A549 (cell line): Measurements from ENCODE around the gene NAALADL1. TPM values are rescaled to one million over a fixed set of nuclear protein-coding genes. Genes with fewer than 3 reads are reported as not detected.

Experiments used
- ATAC-seq, 2 experiments: fragments of 200-7000 bp in 1 of 2; fragments of >200 bp in 1 of 2; cut with Nextera tagmentation in 1 of 2; cut with Tn5 transposase in 1 of 2; 3 replicates each; pipeline versions ENCODE4 v1.8.0 to v1.9.1; 2018 to 2020; ENCODE audit warnings: mild to moderate bottlenecking in 1 of 2, moderate library complexity in 1 of 2
- CTCF ChIA-PET: fragments of 300-600 bp; sonication (Branson Sonifier 250); formaldehyde crosslinking; extraction: SDS; loops from one replicate; lab custom pipeline; 2021; ENCODE audit warnings: antibody characterized with exemption, inconsistent platforms; lab: Yijun Ruan, JAX
- POLR2A ChIA-PET: fragments of 350-600 bp; formaldehyde crosslinking; extraction: SDS; loops from one replicate; lab custom pipeline; 2021; ENCODE audit warnings: antibody characterized with exemption, inconsistent platforms; lab: Yijun Ruan, JAX
- DNase-seq, 2 experiments: peaks; one replicate each; pipeline versions ENCODE4 v3.0.0 to v3.0.0-alpha.2; 2011 to 2016; ENCODE audit warnings: low read depth in 1 of 2, low spot score in 1 of 2
- FAIRE-seq: peaks from 2 replicates; lab custom pipeline; 2011; peaks lifted over from hg19 to GRCh38; lab: Jason Lieb, UNC
- H3K27ac ChIP-seq, 2 experiments: fragments of >200 bp; sonication (Bioruptor Twin); formaldehyde crosslinking; 3 replicates each; pipeline ENCODE4 v1.5.1; 2016 to 2017
- H3K4me1 ChIP-seq: fragments of >200 bp; sonication (Bioruptor Twin); formaldehyde crosslinking; 3 replicates; pipeline ENCODE4 v1.6.1; 2016
- H3K4me2 ChIP-seq: fragments of >200 bp; sonication (Bioruptor Twin); formaldehyde crosslinking; 3 replicates; pipeline ENCODE4 v1.6.1; 2016
- H3K4me3 ChIP-seq: fragments of >200 bp; sonication (Bioruptor Twin); formaldehyde crosslinking; 3 replicates; pipeline ENCODE4 v1.5.1; 2016
- H3K9me3 ChIP-seq: fragments of >200 bp; sonication (Bioruptor Twin); formaldehyde crosslinking; 3 replicates; pipeline ENCODE4 v1.6.1; 2016
- CTCF ChIP-seq: fragments of >200 bp; sonication (Bioruptor Twin); formaldehyde crosslinking; IDR thresholded peaks from 3 replicates; pipeline ENCODE4 v1.5.1; 2016
- EHF ChIP-seq: fragments of 250-450 bp; sonication (Bioruptor Pico); IDR thresholded peaks from 2 replicates; pipeline ENCODE4 v1.5.0; 2020; ENCODE audit warnings: mild to moderate bottlenecking
- EHMT2 ChIP-seq: fragments of 200-600 bp; sonication (generic); IDR thresholded peaks from 2 replicates; pipeline ENCODE4 v1.6.1; 2016; ENCODE audit warnings: antibody characterized with exemption, low read depth, mild to moderate bottlenecking, moderate library complexity
- FOSB ChIP-seq: fragments of 250-450 bp; sonication (Bioruptor Pico); IDR thresholded peaks from 2 replicates; pipeline ENCODE4 v1.5.0; 2020; ENCODE audit warnings: mild to moderate bottlenecking, moderate library complexity
- FOSL2 ChIP-seq, 2 experiments: fragments of 450-650 bp in 1 of 2; fragments of >200 bp in 1 of 2; sonication (Bioruptor Twin) in 1 of 2; formaldehyde crosslinking; IDR thresholded peaks; 2 replicates each; pipeline versions ENCODE4 v1.5.0 to v1.6.1; 2016 to 2020; ENCODE audit warnings: mild to moderate bottlenecking in 1 of 2, moderate library complexity in 1 of 2
- FOXS1 ChIP-seq: fragments of 250-450 bp; sonication (Bioruptor Pico); IDR thresholded peaks from 2 replicates; pipeline ENCODE4 v1.5.0; 2020; ENCODE audit warnings: mild to moderate bottlenecking, moderate library complexity
- HOXA7 ChIP-seq: fragments of 250-450 bp; sonication (Bioruptor Pico); IDR thresholded peaks from 2 replicates; pipeline ENCODE4 v1.5.0; 2020; ENCODE audit warnings: mild to moderate bottlenecking, moderate library complexity
- HOXB13 ChIP-seq: fragments of 250-450 bp; sonication (Bioruptor Pico); IDR thresholded peaks from 2 replicates; pipeline ENCODE4 v1.5.0; 2020; ENCODE audit warnings: low read depth, mild to moderate bottlenecking, moderate library complexity
- HOXB5 ChIP-seq: fragments of 250-450 bp; sonication (Bioruptor Pico); IDR thresholded peaks from 2 replicates; pipeline ENCODE4 v1.5.0; 2020; ENCODE audit warnings: mild to moderate bottlenecking, moderate library complexity
- KDM1A ChIP-seq: fragments of 200-600 bp; sonication (generic); IDR thresholded peaks from 2 replicates; pipeline ENCODE4 v1.6.1; 2016; ENCODE audit warnings: low read depth, mild to moderate bottlenecking
- KDM5A ChIP-seq: fragments of 200-600 bp; sonication (generic); IDR thresholded peaks from 2 replicates; pipeline ENCODE4 v1.6.1; 2016; ENCODE audit warnings: antibody characterized with exemption, mild to moderate bottlenecking
- MAZ ChIP-seq: fragments of 150-350 bp; IDR thresholded peaks from 2 replicates; pipeline ENCODE4 v1.6.1; 2014; ENCODE audit warnings: antibody characterized with exemption, low read depth, low read length, borderline replicate concordance
- NFE2L2 ChIP-seq: fragments of 150-350 bp; conservative IDR thresholded peaks from 2 replicates; pipeline ENCODE4 v1.6.1; 2014; ENCODE audit warnings: low read length
- NPAS2 ChIP-seq: fragments of 250-450 bp; sonication (Bioruptor Pico); IDR thresholded peaks from 2 replicates; pipeline ENCODE4 v1.8.0; 2022; ENCODE audit warnings: mild to moderate bottlenecking, moderate library complexity, borderline replicate concordance
- NR3C1 ChIP-seq: fragments of >200 bp; sonication (Bioruptor Twin); formaldehyde crosslinking; IDR thresholded peaks from 3 replicates; pipeline ENCODE4 v1.6.1; 2017
- RARB ChIP-seq: fragments of 250-450 bp; sonication (Bioruptor Pico); IDR thresholded peaks from 2 replicates; pipeline ENCODE4 v1.8.0; 2021; ENCODE audit warnings: mild to moderate bottlenecking, moderate library complexity
- RCOR1 ChIP-seq: fragments of 150-350 bp; IDR thresholded peaks from 2 replicates; pipeline ENCODE4 v1.6.1; 2014; ENCODE audit warnings: antibody characterized with exemption, low read length, low read depth
- RFX5 ChIP-seq: fragments of 450-650 bp; IDR thresholded peaks from 2 replicates; pipeline ENCODE4 v1.7.1; 2014; ENCODE audit warnings: antibody characterized with exemption, mild to moderate bottlenecking, moderate library complexity
- SMC3 ChIP-seq: fragments of >200 bp; sonication (Bioruptor Twin); formaldehyde crosslinking; IDR thresholded peaks from 3 replicates; pipeline ENCODE4 v1.6.1; 2018; ENCODE audit warnings: inconsistent platforms
- SREBF2 ChIP-seq: fragments of 450-650 bp; IDR thresholded peaks from 2 replicates; pipeline ENCODE4 v1.6.1; 2014; ENCODE audit warnings: mild to moderate bottlenecking, moderate library complexity
- TFCP2L1 ChIP-seq: fragments of 250-450 bp; sonication (Bioruptor Pico); IDR thresholded peaks from 2 replicates; pipeline ENCODE4 v1.5.0; 2021; ENCODE audit warnings: mild to moderate bottlenecking
- ZC3H11A ChIP-seq: fragments of 450-650 bp; IDR thresholded peaks from 2 replicates; pipeline ENCODE4 v1.6.1; 2014; ENCODE audit warnings: antibody characterized with exemption, mild to moderate bottlenecking
- WGBS: methylation state at CpG from one replicate; pipeline ENCODE4 v1.1.6; 2017; ENCODE audit errors: missing lambda C conversion rate; 5-methylcytosine and 5-hydroxymethylcytosine counted together
- polyA plus RNA-seq, 4 experiments: library from polyadenylated mRNA; depleted of rRNA in 3 of 4; stranded (reverse); fragments of >200 nt; fragmentation: RNase III in 1 of 4; extraction: RNeasy Plus Mini Kit Qiagen cat#74134 plus additional on column Dnase treatment in 1 of 4; gene quantifications; 2 replicates in 3 of 4; 3 replicates in 1 of 4; pipeline ENCODE4 v1.2.3, GENCODE V29; 2011 to 2017
- TF ChIP-seq, protein P1 (sequence below): fragments of 450-650 bp; IDR thresholded peaks from 2 replicates; pipeline ENCODE4 v1.6.1; 2014; ENCODE audit warnings: antibody characterized with exemption
- TF ChIP-seq, protein P2 (sequence below): fragments of 200-600 bp; sonication (generic); IDR thresholded peaks from 2 replicates; pipeline ENCODE4 v1.6.1; 2016; ENCODE audit warnings: antibody characterized with exemption, mild to moderate bottlenecking, moderate library complexity
- TF ChIP-seq, protein P3 (sequence below): IDR thresholded peaks from 2 replicates; pipeline ENCODE4 v1.6.1; 2012; ENCODE audit warnings: low read depth, borderline replicate concordance

NAALADL1 gene
- polyA plus RNA-seq, 2 of the 4 experiments (the other 2 are of a cell fraction), result not detected

GRCh38 chr11:65103476-65103875 is 45.1 kb upstream of the NAALADL1 start:
- TF ChIP-seq RARB, result no peak
- no peak for TF ChIP-seq FOSB (CRISPR knock-in tag)
- TF ChIP-seq CTCF, result no peak
- no peak for TF ChIP-seq SREBF2
- no peak for TF ChIP-seq EHF (CRISPR knock-in tag)
- TF ChIP-seq KDM1A, result no peak
- no peak for TF ChIP-seq ZC3H11A
- TF ChIP-seq HOXA7 (CRISPR knock-in tag), result no peak
- no peak for TF ChIP-seq HOXB5 (CRISPR knock-in tag)
- no peak for TF ChIP-seq TFCP2L1
- TF ChIP-seq RCOR1, result no peak
- TF ChIP-seq, protein P1, sequence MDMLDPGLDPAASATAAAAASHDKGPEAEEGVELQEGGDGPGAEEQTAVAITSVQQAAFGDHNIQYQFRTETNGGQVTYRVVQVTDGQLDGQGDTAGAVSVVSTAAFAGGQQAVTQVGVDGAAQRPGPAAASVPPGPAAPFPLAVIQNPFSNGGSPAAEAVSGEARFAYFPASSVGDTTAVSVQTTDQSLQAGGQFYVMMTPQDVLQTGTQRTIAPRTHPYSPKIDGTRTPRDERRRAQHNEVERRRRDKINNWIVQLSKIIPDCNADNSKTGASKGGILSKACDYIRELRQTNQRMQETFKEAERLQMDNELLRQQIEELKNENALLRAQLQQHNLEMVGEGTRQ, result no peak
- TF ChIP-seq NFE2L2, result no peak
- H3K4me3 ChIP-seq, result no peak overlapping the region
- H3K27ac ChIP-seq, result no peak overlapping the region
- FAIRE-seq (no peak), DNase-seq (no peak), ATAC-seq (no peak)
- no peaks in the 10 kb centered on the region for H3K9me3 ChIP-seq
- POLR2A ChIA-PET, result interaction anchor here (1.1 to 1.4 kb wide), 2 partner anchors 8 to 9 kb away, joined by 3 read pairs; partner anchors contain the start of gene TM7SF2
- CTCF ChIA-PET, result interaction anchor here (0.8 to 4.6 kb wide), 4 partner anchors 10 to 90 kb away, joined by 3 to 24 read pairs (median 3); partner anchors contain the start of genes ARL2 and TM7SF2
- no peak overlapping the region for H3K4me2 ChIP-seq
- H3K4me1 ChIP-seq, result no peaks in the 10 kb centered on the region

- H3K9me3 ChIP-seq, result no peaks in the 10 kb centered on the region
- DNase-seq (no peak), ATAC-seq (no peak), FAIRE-seq (no peak)
- CTCF ChIA-PET, result interaction anchor here (0.8 to 4.6 kb wide), 5 partner anchors 8 to 89 kb away, joined by 3 to 24 read pairs (median 3); partner anchors contain the start of genes ARL2 and TM7SF2
- TF ChIP-seq HOXB13 (CRISPR knock-in tag), result no peak
- no peak for TF ChIP-seq KDM5A
- TF ChIP-seq RFX5, result no peak
- H3K4me1 ChIP-seq, result peaks cover under 1% of the 10 kb centered on the region; the same call in 1 of the 3 replicates
- no peak overlapping the region for H3K4me2 ChIP-seq
- WGBS, result 96% methylated on average over 8 of the region's 8 CpGs
- H3K27ac ChIP-seq, result no peak overlapping the region
- H3K4me3 ChIP-seq, result no peak overlapping the region
- POLR2A ChIA-PET, result interaction anchor here (0.6 to 1.5 kb wide), 5 partner anchors 8 to 15 kb away, joined by 3 to 4 read pairs (median 3); partner anchors contain the start of genes TM7SF2 and ZNHIT2
These were observed 44.1 kb upstream of the NAALADL1 start for GRCh38 chr11:65102142-65103095.

- H3K4me2 ChIP-seq, result no peak overlapping the region
- no peak for DNase-seq
- no peak overlapping the region for H3K27ac ChIP-seq
- POLR2A ChIA-PET, result interaction anchor here (0.6 to 2.3 kb wide), 4 partner anchors 9 to 451 kb away, joined by 3 to 13 read pairs (median 4); partner anchors contain the start of genes TM7SF2 and ZNHIT2
- peaks cover 8% of the 10 kb centered on the region; the same call in 1 of the 3 replicates for H3K4me1 ChIP-seq
- no peak for FAIRE-seq
- no peak for ATAC-seq
- WGBS, result 82% methylated on average over 6 of the region's 6 CpGs
- CTCF ChIA-PET, result interaction anchor here (2.1 to 9.2 kb wide), 3 partner anchors 9 to 12 kb away, joined by 14 to 153 read pairs (median 24); partner anchors contain the start of gene TM7SF2
- no peaks in the 10 kb centered on the region for H3K9me3 ChIP-seq
- no peak overlapping the region for H3K4me3 ChIP-seq
- TF ChIP-seq FOSL2 (IDR thresholded peaks at IDR 0.05) (no peak), FOSL2 (CRISPR knock-in tag; IDR thresholded peaks at IDR 0.05) (no peak), SMC3 (no peak), RFX5 (no peak), EHMT2 (no peak), FOXS1 (CRISPR knock-in tag) (no peak), NPAS2 (CRISPR knock-in tag) (no peak), MAZ (no peak), NR3C1 (no peak)
- TF ChIP-seq, protein P2, sequence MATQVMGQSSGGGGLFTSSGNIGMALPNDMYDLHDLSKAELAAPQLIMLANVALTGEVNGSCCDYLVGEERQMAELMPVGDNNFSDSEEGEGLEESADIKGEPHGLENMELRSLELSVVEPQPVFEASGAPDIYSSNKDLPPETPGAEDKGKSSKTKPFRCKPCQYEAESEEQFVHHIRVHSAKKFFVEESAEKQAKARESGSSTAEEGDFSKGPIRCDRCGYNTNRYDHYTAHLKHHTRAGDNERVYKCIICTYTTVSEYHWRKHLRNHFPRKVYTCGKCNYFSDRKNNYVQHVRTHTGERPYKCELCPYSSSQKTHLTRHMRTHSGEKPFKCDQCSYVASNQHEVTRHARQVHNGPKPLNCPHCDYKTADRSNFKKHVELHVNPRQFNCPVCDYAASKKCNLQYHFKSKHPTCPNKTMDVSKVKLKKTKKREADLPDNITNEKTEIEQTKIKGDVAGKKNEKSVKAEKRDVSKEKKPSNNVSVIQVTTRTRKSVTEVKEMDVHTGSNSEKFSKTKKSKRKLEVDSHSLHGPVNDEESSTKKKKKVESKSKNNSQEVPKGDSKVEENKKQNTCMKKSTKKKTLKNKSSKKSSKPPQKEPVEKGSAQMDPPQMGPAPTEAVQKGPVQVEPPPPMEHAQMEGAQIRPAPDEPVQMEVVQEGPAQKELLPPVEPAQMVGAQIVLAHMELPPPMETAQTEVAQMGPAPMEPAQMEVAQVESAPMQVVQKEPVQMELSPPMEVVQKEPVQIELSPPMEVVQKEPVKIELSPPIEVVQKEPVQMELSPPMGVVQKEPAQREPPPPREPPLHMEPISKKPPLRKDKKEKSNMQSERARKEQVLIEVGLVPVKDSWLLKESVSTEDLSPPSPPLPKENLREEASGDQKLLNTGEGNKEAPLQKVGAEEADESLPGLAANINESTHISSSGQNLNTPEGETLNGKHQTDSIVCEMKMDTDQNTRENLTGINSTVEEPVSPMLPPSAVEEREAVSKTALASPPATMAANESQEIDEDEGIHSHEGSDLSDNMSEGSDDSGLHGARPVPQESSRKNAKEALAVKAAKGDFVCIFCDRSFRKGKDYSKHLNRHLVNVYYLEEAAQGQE, result no peak
- TF ChIP-seq, protein P3, sequence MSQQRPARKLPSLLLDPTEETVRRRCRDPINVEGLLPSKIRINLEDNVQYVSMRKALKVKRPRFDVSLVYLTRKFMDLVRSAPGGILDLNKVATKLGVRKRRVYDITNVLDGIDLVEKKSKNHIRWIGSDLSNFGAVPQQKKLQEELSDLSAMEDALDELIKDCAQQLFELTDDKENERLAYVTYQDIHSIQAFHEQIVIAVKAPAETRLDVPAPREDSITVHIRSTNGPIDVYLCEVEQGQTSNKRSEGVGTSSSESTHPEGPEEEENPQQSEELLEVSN, result no peak
These were observed 42.5 kb upstream of the NAALADL1 start for GRCh38 chr11:65100674-65101350.
